B cell (primary cell): ENCODE data around the gene HGS. TPM values are rescaled to one million over a fixed set of nuclear protein-coding genes. Genes with fewer than 3 reads are reported as not detected.

Experiments used
- ATAC-seq: fragments of 200-7000 bp; cut with Tn5 transposase; one replicate; pipeline ENCODE4 v1.10.0; 2021; ENCODE audit warnings: low read depth, mild to moderate bottlenecking, moderate number of reproducible peaks, moderate library complexity
- CTCF ChIA-PET: fragments of 350-600 bp; sonication (Branson Sonifier 250); formaldehyde crosslinking; loops from one replicate; lab custom pipeline; 2021; ENCODE audit warnings: antibody characterized with exemption, inconsistent platforms; lab: Charles Lee
- POLR2A ChIA-PET: fragments of 350-600 bp; sonication (Branson Sonifier 250); formaldehyde crosslinking; loops from one replicate; lab custom pipeline; 2021; ENCODE audit warnings: antibody characterized with exemption; lab: Charles Lee
- DNase-seq: peaks from one replicate; pipeline ENCODE4 v3.0.0; 2013
- H2AFZ ChIP-seq: 2 replicates; pipeline ENCODE4 v1.6.1; 2012; ENCODE audit warnings: mild to moderate bottlenecking, low read depth, low read length; ENCODE audit not compliant: insufficient read depth, poor library complexity, severe bottlenecking
- H3K27ac ChIP-seq, 2 donors: 1 replicate in 1 of 2; 2 replicates in 1 of 2; pipeline ENCODE4 v1.5.1; 2012 to 2013; ENCODE audit warnings: low read length in 2 of 2, mild to moderate bottlenecking in 2 of 2, moderate library complexity in 1 of 2
- H3K27me3 ChIP-seq, 4 experiments: fragments of 200-600 bp in 1 of 4; sonication (generic) in 1 of 4; replicated peaks in 1 of 4; 1 replicate in 2 of 4; 2 replicates in 2 of 4; pipeline versions ENCODE4 v1.6.1 to v1.7.0; 2013 to 2016; ENCODE audit warnings: low read length in 3 of 4, mild to moderate bottlenecking in 2 of 4, mixed read lengths in 1 of 4, moderate library complexity in 1 of 4; ENCODE audit not compliant: insufficient read depth in 4 of 4, control insufficient read depth in 3 of 4; ENCODE audit errors: control extremely low read depth in 1 of 4
- H3K36me3 ChIP-seq, 2 experiments: replicated peaks in 1 of 2; 1 replicate in 1 of 2; 2 replicates in 1 of 2; pipeline versions ENCODE4 v1.6.1 to v1.7.1; 2013; ENCODE audit warnings: low read length in 1 of 2; ENCODE audit not compliant: insufficient read depth in 2 of 2, control insufficient read depth in 1 of 2; ENCODE audit errors: control extremely low read depth in 1 of 2, extremely low read depth in 1 of 2
- H3K4me1 ChIP-seq, 2 donors: fragments of 200-600 bp in 1 of 2; sonication (generic) in 1 of 2; 1 replicate in 1 of 2; 2 replicates in 1 of 2; pipeline versions ENCODE4 v1.5.1 to v1.6.1; 2013 to 2017; ENCODE audit warnings: low read length in 2 of 2; ENCODE audit not compliant: control insufficient read depth in 2 of 2, insufficient read depth in 2 of 2
- H3K4me2 ChIP-seq: replicated peaks from 2 replicates; pipeline ENCODE3; 2012; ENCODE audit warnings: mild to moderate bottlenecking, low read depth, low read length; ENCODE audit not compliant: poor library complexity, severe bottlenecking
- H3K4me3 ChIP-seq, 5 experiments: fragments of 200-600 bp in 1 of 5; sonication (generic) in 1 of 5; 1 replicate in 3 of 5; 2 replicates in 2 of 5; pipeline versions ENCODE4 v1.5.1 to v1.7.0; 2011 to 2016; ENCODE audit warnings: low read length in 4 of 5, mild to moderate bottlenecking in 4 of 5, low read depth in 2 of 5, control low read depth in 1 of 5, moderate library complexity in 1 of 5; ENCODE audit not compliant: insufficient read depth in 1 of 5; ENCODE audit errors: control extremely low read depth in 1 of 5, extremely low read depth in 1 of 5
- H3K79me2 ChIP-seq: fragments of 200-600 bp; sonication (generic); one replicate; pipeline ENCODE4 v1.6.0; 2016; ENCODE audit warnings: low read length; ENCODE audit not compliant: control insufficient read depth, insufficient read depth
- H3K9ac ChIP-seq: fragments of 200-600 bp; sonication (generic); 2 replicates; pipeline ENCODE4 v1.6.1; 2017; ENCODE audit warnings: mild to moderate bottlenecking, low read length, moderate library complexity
- H3K9me3 ChIP-seq, 3 donors: one replicate each; pipeline versions ENCODE4 v1.6.1 to v1.7.1; 2013; ENCODE audit warnings: low read length in 2 of 3; ENCODE audit not compliant: control insufficient read depth in 2 of 3, insufficient read depth in 1 of 3; ENCODE audit errors: control extremely low read depth in 1 of 3
- H4K20me1 ChIP-seq: 2 replicates; pipeline ENCODE4 v1.6.0; 2012; ENCODE audit warnings: mild to moderate bottlenecking, low read length; ENCODE audit not compliant: insufficient read depth, control insufficient read depth, poor library complexity, severe bottlenecking
- H3K27ac Mint-ChIP-seq: one replicate; pipeline ENCODE4 v1.8.0; 2021; ENCODE audit warnings: mixed read lengths
- H3K27me3 Mint-ChIP-seq: one replicate; pipeline ENCODE4 v1.8.0; 2021; ENCODE audit warnings: mixed read lengths
- H3K4me1 Mint-ChIP-seq: one replicate; pipeline ENCODE4 v1.8.0; 2021; ENCODE audit warnings: mixed read lengths
- H3K4me3 Mint-ChIP-seq: one replicate; pipeline ENCODE4 v1.8.0; 2021; ENCODE audit warnings: mixed read lengths
- H3K9me3 Mint-ChIP-seq: one replicate; pipeline ENCODE4 v1.8.0; 2022; ENCODE audit warnings: mixed read lengths; ENCODE audit not compliant: insufficient read depth
- EZH2 ChIP-seq: IDR thresholded peaks from 2 replicates; pipeline ENCODE4 v1.6.1; 2012; ENCODE audit warnings: borderline replicate concordance, low read depth, mild to moderate bottlenecking, moderate library complexity, low read length; ENCODE audit not compliant: insufficient read depth, poor library complexity, severe bottlenecking
- WGBS: methylation state at CpG from one replicate; pipeline ENCODE4 v1.1.5; 2013; ENCODE audit warnings: missing lambda C conversion rate; ENCODE audit not compliant: insufficient coverage; 5-methylcytosine and 5-hydroxymethylcytosine counted together
- intact Hi-C: fragments of 100-400 bp; cut with micrococcal nuclease; formaldehyde crosslinking; loops from one replicate; pipeline ENCODE4 v1.10.0; 2022
- polyA plus RNA-seq: library from polyadenylated mRNA; depleted of rRNA; stranded (reverse); fragments of >200 nt; gene quantifications from 2 replicates; pipeline ENCODE4 v1.2.3, GENCODE V29; 2012
- total RNA-seq, 2 donors: library from RNA; stranded (reverse); fragments of 120-200 nt in 1 of 2; gene quantifications; 1 replicate in 1 of 2; 2 replicates in 1 of 2; pipeline versions ENCODE4 v1.2.3 to v1.2.4, GENCODE V29; 2013 to 2022
- TF ChIP-seq, protein P1 (sequence below): fragments of 200-600 bp; IDR thresholded peaks from one replicate; pipeline ENCODE4 v1.8.0; 2022; ENCODE audit warnings: antibody characterized with exemption, mild to moderate bottlenecking

Gene HGS
- total and polyA plus RNA-seq, 2 donors (not counting 1 experiment from before 2014, with no cell fraction given): 184 to 220 TPM

DNA sequence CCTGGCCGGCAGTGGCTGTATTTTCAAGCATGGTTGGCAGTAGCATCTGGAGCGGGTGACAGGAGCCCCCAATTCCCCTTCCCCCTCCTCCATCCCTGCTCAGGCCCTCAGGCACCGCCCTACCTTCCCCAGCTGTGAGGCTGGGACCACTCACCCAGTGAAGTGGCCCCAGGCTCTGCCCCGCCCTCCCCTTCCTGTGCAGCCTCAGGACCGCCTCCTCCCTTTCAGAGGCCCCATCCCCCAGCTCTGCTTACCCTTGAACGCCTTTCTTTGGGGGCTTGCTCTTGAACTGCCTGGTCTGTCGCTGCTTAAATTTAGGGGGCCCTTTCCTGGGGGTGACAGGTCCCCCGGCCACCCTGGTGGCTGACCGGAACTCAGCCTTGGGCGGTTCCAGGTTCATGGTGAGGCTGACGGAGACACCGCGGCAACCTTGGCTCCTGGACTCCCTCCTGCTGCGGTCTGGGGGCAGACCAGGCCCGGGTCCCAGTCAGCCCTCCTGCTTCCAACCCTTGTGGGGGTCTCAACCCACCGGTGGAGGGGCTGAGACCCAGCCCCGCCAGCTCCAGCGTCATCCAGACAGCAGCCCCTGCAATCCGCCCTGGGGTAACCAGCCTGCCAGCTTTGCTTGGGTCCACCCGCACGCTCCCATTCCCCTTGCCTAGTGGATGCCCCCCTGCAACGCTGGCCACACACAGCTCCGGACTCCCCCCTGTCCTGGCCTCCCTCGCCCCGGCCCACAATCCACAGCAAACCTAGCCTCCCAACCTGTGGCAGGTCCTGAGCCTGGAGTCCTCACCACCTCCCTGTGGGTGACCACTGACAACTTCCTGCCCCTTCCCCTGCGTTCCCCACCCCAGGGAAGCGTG is 30.7 kb upstream of the HGS start:
- ATAC-seq (peak; percentile 75), DNase-seq (peak; percentile 47)
- Histone ChIP-seq H3K4me1 (peaks cover 12 to 18% of the 10 kb centered on the region in 2 donors), H3K9me3 (peaks cover 0 to 21% (median 3%) of the 10 kb centered on the region in 3 donors), H3K79me2 (no peaks in the 10 kb centered on the region), H3K4me2 (peak overlapping the region; percentile 92), H3K36me3 (no peaks in the 10 kb centered on the region), H2AFZ (peak overlapping the region; percentile 87), H3K9ac (peak overlapping the region; percentile 70), H3K4me3 (peak overlapping the region; percentile 9 to 66 (median 51)), H4K20me1 (no peaks in the 10 kb centered on the region), H3K27ac (no peak overlapping the region), H3K27me3 (peaks cover 0 to 31% (median 4%) of the 10 kb centered on the region in 4 experiments)
- peaks cover 14% of the 10 kb centered on the region for H3K27me3 Mint-ChIP-seq
- no peak overlapping the region for H3K27ac Mint-ChIP-seq
- WGBS: 7% methylated on average over 24 of the region's 27 CpGs
- peak overlapping the region; percentile 86 for H3K4me3 Mint-ChIP-seq
- no peaks in the 10 kb centered on the region for H3K9me3 Mint-ChIP-seq
- TF ChIP-seq, protein P1, sequence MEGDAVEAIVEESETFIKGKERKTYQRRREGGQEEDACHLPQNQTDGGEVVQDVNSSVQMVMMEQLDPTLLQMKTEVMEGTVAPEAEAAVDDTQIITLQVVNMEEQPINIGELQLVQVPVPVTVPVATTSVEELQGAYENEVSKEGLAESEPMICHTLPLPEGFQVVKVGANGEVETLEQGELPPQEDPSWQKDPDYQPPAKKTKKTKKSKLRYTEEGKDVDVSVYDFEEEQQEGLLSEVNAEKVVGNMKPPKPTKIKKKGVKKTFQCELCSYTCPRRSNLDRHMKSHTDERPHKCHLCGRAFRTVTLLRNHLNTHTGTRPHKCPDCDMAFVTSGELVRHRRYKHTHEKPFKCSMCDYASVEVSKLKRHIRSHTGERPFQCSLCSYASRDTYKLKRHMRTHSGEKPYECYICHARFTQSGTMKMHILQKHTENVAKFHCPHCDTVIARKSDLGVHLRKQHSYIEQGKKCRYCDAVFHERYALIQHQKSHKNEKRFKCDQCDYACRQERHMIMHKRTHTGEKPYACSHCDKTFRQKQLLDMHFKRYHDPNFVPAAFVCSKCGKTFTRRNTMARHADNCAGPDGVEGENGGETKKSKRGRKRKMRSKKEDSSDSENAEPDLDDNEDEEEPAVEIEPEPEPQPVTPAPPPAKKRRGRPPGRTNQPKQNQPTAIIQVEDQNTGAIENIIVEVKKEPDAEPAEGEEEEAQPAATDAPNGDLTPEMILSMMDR: no peak
- no peak for TF ChIP-seq EZH2
- CTCF ChIA-PET: no interaction called here
- POLR2A ChIA-PET: interaction anchor here (0.7 kb wide), 1 partner anchor 134 kb away, joined by 3 read pairs; no protein-coding TSS in a partner anchor
- peaks cover 15% of the 10 kb centered on the region for H3K4me1 Mint-ChIP-seq
- intact Hi-C loops: no loop called here
